Adrenal gland (tissue), 5 donors: Measurements from ENCODE around the gene CHRDL2.

ENCODE experiments used
- CTCF ChIP-seq, 6 experiments: fragments of 450-650 bp in 4 of 6; fragments of 200-600 bp in 2 of 6; sonication (generic) in 1 of 6; IDR thresholded peaks; 1 replicate in 5 of 6; 2 replicates in 1 of 6; pipeline versions ENCODE4 v1.5.1 to v1.8.0; 2016 to 2021; ENCODE audit warnings: antibody characterized with exemption in 6 of 6, mild to moderate bottlenecking in 2 of 6, moderate library complexity in 1 of 6
- POLR2A ChIP-seq, 2 donors: fragments of 450-650 bp; IDR thresholded peaks; one replicate each; pipeline ENCODE4 v1.6.1; 2017; ENCODE audit warnings: antibody characterized with exemption in 2 of 2, mild to moderate bottlenecking in 2 of 2, moderate library complexity in 1 of 2
- donor health status: DM: no; HTN: no; CAD: no.

GRCh38 chr11:74670171-74670570 lies 61.1 kb downstream of the CHRDL2 start:
- TF ChIP-seq CTCF (IDR thresholded peaks at IDR 0.05) = no peak
- TF ChIP-seq POLR2A (IDR thresholded peaks at IDR 0.05) = no peak
